ENCODE data around the gene CFAP299. TPM values are rescaled to one million over a fixed set of nuclear protein-coding genes. Genes with fewer than 3 reads are reported as not detected.
"Not testable (repeated sequence)": the region's sequence is repeated elsewhere in the genome, so short reads cannot be mapped to it uniquely, and the experiment has no call there.

Gene CFAP299
- total and polyA plus RNA-seq, 2 donors (not counting 1 experiment from before 2014, with no cell fraction given) = not detected

- Mint-ChIP-seq H3K4me3 (no peak overlapping the region), H3K9me3 (ENCODE audit: insufficient read depth) (no peaks in the 10 kb centered on the region), H3K27me3 (peaks cover 3% of the 10 kb centered on the region), H3K4me1 (peaks cover 7% of the 10 kb centered on the region), H3K27ac (no peak overlapping the region)
- Histone ChIP-seq H2AFZ (ENCODE audit: insufficient read depth, low read depth, low read length, poor library complexity, severe bottlenecking) (no peak overlapping the region), H3K79me2 (ENCODE audit: control insufficient read depth, insufficient read depth, low read length) (no peaks in the 10 kb centered on the region), H3K4me3 (ENCODE audit: control extremely low read depth in 1 of 5, extremely low read depth in 1 of 5, insufficient read depth in 1 of 5, low read depth in 2 of 5, low read length in 4 of 5) (no peak overlapping the region), H3K9me3 (ENCODE audit: control extremely low read depth in 1 of 3, control insufficient read depth in 2 of 3, insufficient read depth in 1 of 3, low read length in 2 of 3) (peaks cover 0 to 1% (median 0%) of the 10 kb centered on the region in 3 donors), H3K36me3 (replicated peaks in 1 of 2; ENCODE audit: control extremely low read depth in 1 of 2, control insufficient read depth in 1 of 2, extremely low read depth in 1 of 2, insufficient read depth in 2 of 2, low read length in 1 of 2) (no peaks in the 10 kb centered on the region), H3K4me2 (replicated peaks; ENCODE audit: low read depth, low read length, poor library complexity, severe bottlenecking) (no peak overlapping the region), H3K27ac (ENCODE audit: low read length in 2 of 2) (no peak overlapping the region), H3K4me1 (ENCODE audit: control insufficient read depth in 2 of 2, insufficient read depth in 2 of 2, low read length in 2 of 2) (peaks cover 0 to 5% of the 10 kb centered on the region in 2 donors), H4K20me1 (ENCODE audit: control insufficient read depth, insufficient read depth, low read length, poor library complexity, severe bottlenecking) (no peaks in the 10 kb centered on the region), H3K9ac (ENCODE audit: low read length) (no peak overlapping the region), H3K27me3 (replicated peaks in 1 of 4; ENCODE audit: control extremely low read depth in 1 of 4, control insufficient read depth in 3 of 4, insufficient read depth in 4 of 4, low read length in 3 of 4) (peaks cover 0 to 4% (median 0%) of the 10 kb centered on the region in 4 experiments)
- CTCF ChIA-PET = no interaction called here
- ATAC-seq (ENCODE audit: low read depth) = no peak
- DNase-seq = peak; percentile 8
- POLR2A ChIA-PET = no interaction called here
- intact Hi-C loops (cut with micrococcal nuclease) = no loop called here
- TF ChIP-seq EZH2 (IDR thresholded peaks at IDR 0.05; ENCODE audit: borderline replicate concordance, insufficient read depth, low read depth, low read length, poor library complexity, severe bottlenecking) (no peak), CTCF (IDR thresholded peaks at IDR 0.05) (no peak)
Observed at GRCh38 chr4:80685214-80685613, 349.7 kb downstream of the CFAP299 start.

- H2AFZ ChIP-seq (ENCODE audit: insufficient read depth, low read depth, low read length, poor library complexity, severe bottlenecking); H3K9me3 Mint-ChIP-seq (ENCODE audit: insufficient read depth); H3K27me3 ChIP-seq (replicated peaks in 1 of 4; ENCODE audit: control extremely low read depth in 1 of 4, control insufficient read depth in 3 of 4, insufficient read depth in 4 of 4, low read length in 3 of 4); H3K4me1 Mint-ChIP-seq; ATAC-seq (ENCODE audit: low read depth); H3K4me1 ChIP-seq (ENCODE audit: control insufficient read depth in 2 of 2, insufficient read depth in 2 of 2, low read length in 2 of 2); H3K27ac Mint-ChIP-seq; H3K4me3 Mint-ChIP-seq; H3K36me3 ChIP-seq (replicated peaks in 1 of 2; ENCODE audit: control extremely low read depth in 1 of 2, control insufficient read depth in 1 of 2, extremely low read depth in 1 of 2, insufficient read depth in 2 of 2, low read length in 1 of 2); H3K79me2 ChIP-seq (ENCODE audit: control insufficient read depth, insufficient read depth, low read length); H3K4me2 ChIP-seq (replicated peaks; ENCODE audit: low read depth, low read length, poor library complexity, severe bottlenecking); intact Hi-C loops (cut with micrococcal nuclease); POLR2A ChIA-PET; CTCF ChIA-PET; H3K27ac ChIP-seq (ENCODE audit: low read length in 2 of 2); H3K4me3 ChIP-seq (ENCODE audit: control extremely low read depth in 1 of 5, extremely low read depth in 1 of 5, insufficient read depth in 1 of 5, low read depth in 2 of 5, low read length in 4 of 5); DNase-seq; H3K27me3 Mint-ChIP-seq; H3K9me3 ChIP-seq (ENCODE audit: control extremely low read depth in 1 of 3, control insufficient read depth in 2 of 3, insufficient read depth in 1 of 3, low read length in 2 of 3); H3K9ac ChIP-seq (ENCODE audit: low read length); H4K20me1 ChIP-seq (ENCODE audit: control insufficient read depth, insufficient read depth, low read length, poor library complexity, severe bottlenecking): not testable (repeated sequence)
- WGBS (ENCODE audit: insufficient coverage) = 98% methylated on average over 18 of the region's 23 CpGs
Observed at GRCh38 chr4:80687736-80688135, 352.2 kb downstream of the CFAP299 start.
